Measurements from ENCODE around the gene PHYHD1. TPM values are rescaled to one million over a fixed set of nuclear protein-coding genes. Genes with fewer than 3 reads are reported as not detected.
A peak's percentile ranks its signal among the peaks of the same experiment; 100 is the strongest.

PHYHD1 gene
- total and polyA plus RNA-seq, 2 of the 13 experiments (the other 11 are each of a cell fraction or from before 2014, with no cell fraction given) = 10.6 to 25.3 TPM

- no peak for TF ChIP-seq BCL6 (CRISPR knock-in tag; IDR thresholded peaks at IDR 0.05)
- no peak for TF ChIP-seq SRSF4 (IDR thresholded peaks at IDR 0.05; ENCODE audit: low read depth, low read length, poor library complexity, severe bottlenecking)
- TF ChIP-seq, protein P1, sequence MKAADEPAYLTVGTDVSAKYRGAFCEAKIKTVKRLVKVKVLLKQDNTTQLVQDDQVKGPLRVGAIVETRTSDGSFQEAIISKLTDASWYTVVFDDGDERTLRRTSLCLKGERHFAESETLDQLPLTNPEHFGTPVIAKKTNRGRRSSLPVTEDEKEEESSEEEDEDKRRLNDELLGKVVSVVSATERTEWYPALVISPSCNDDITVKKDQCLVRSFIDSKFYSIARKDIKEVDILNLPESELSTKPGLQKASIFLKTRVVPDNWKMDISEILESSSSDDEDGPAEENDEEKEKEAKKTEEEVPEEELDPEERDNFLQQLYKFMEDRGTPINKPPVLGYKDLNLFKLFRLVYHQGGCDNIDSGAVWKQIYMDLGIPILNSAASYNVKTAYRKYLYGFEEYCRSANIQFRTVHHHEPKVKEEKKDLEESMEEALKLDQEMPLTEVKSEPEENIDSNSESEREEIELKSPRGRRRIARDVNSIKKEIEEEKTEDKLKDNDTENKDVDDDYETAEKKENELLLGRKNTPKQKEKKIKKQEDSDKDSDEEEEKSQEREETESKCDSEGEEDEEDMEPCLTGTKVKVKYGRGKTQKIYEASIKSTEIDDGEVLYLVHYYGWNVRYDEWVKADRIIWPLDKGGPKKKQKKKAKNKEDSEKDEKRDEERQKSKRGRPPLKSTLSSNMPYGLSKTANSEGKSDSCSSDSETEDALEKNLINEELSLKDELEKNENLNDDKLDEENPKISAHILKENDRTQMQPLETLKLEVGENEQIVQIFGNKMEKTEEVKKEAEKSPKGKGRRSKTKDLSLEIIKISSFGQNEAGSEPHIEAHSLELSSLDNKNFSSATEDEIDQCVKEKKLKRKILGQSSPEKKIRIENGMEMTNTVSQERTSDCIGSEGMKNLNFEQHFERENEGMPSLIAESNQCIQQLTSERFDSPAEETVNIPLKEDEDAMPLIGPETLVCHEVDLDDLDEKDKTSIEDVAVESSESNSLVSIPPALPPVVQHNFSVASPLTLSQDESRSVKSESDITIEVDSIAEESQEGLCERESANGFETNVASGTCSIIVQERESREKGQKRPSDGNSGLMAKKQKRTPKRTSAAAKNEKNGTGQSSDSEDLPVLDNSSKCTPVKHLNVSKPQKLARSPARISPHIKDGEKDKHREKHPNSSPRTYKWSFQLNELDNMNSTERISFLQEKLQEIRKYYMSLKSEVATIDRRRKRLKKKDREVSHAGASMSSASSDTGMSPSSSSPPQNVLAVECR (CRISPR knock-in tag; IDR thresholded peaks at IDR 0.05; ENCODE audit: borderline replicate concordance) = no peak
- TF ChIP-seq ZNF761 (CRISPR knock-in tag; conservative IDR thresholded peaks at IDR 0.05) = no peak
- TF ChIP-seq, protein P2, sequence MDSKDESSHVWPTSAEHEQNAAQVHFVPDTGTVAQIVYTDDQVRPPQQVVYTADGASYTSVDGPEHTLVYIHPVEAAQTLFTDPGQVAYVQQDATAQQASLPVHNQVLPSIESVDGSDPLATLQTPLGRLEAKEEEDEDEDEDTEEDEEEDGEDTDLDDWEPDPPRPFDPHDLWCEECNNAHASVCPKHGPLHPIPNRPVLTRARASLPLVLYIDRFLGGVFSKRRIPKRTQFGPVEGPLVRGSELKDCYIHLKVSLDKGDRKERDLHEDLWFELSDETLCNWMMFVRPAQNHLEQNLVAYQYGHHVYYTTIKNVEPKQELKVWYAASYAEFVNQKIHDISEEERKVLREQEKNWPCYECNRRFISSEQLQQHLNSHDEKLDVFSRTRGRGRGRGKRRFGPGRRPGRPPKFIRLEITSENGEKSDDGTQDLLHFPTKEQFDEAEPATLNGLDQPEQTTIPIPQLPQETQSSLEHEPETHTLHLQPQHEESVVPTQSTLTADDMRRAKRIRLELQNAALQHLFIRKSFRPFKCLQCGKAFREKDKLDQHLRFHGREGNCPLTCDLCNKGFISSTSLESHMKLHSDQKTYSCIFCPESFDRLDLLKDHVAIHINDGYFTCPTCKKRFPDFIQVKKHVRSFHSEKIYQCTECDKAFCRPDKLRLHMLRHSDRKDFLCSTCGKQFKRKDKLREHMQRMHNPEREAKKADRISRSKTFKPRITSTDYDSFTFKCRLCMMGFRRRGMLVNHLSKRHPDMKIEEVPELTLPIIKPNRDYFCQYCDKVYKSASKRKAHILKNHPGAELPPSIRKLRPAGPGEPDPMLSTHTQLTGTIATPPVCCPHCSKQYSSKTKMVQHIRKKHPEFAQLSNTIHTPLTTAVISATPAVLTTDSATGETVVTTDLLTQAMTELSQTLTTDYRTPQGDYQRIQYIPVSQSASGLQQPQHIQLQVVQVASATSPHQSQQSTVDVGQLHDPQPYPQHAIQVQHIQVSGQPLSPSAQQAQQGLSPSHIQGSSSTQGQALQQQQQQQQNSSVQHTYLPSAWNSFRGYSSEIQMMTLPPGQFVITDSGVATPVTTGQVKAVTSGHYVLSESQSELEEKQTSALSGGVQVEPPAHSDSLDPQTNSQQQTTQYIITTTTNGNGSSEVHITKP (CRISPR knock-in tag; IDR thresholded peaks at IDR 0.05; ENCODE audit: low read depth) = no peak
- TF ChIP-seq BRD4 (CRISPR knock-in tag; IDR thresholded peaks at IDR 0.05) = no peak
- no peak for TF ChIP-seq ZMYM2 (CRISPR knock-in tag; IDR thresholded peaks at IDR 0.05)
- TF ChIP-seq PLRG1 (conservative IDR thresholded peaks at IDR 0.05) = no peak
- TF ChIP-seq ZNF333 (CRISPR knock-in tag; IDR thresholded peaks at IDR 0.05; ENCODE audit: borderline replicate concordance) = no peak
- TF ChIP-seq, protein P3, sequence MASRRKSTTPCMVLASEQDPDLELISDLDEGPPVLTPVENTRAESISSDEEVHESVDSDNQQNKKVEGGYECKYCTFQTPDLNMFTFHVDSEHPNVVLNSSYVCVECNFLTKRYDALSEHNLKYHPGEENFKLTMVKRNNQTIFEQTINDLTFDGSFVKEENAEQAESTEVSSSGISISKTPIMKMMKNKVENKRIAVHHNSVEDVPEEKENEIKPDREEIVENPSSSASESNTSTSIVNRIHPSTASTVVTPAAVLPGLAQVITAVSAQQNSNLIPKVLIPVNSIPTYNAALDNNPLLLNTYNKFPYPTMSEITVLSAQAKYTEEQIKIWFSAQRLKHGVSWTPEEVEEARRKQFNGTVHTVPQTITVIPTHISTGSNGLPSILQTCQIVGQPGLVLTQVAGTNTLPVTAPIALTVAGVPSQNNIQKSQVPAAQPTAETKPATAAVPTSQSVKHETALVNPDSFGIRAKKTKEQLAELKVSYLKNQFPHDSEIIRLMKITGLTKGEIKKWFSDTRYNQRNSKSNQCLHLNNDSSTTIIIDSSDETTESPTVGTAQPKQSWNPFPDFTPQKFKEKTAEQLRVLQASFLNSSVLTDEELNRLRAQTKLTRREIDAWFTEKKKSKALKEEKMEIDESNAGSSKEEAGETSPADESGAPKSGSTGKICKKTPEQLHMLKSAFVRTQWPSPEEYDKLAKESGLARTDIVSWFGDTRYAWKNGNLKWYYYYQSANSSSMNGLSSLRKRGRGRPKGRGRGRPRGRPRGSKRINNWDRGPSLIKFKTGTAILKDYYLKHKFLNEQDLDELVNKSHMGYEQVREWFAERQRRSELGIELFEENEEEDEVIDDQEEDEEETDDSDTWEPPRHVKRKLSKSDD (CRISPR knock-in tag; IDR thresholded peaks at IDR 0.05; ENCODE audit: low read depth) = no peak
- TF ChIP-seq, protein P4, sequence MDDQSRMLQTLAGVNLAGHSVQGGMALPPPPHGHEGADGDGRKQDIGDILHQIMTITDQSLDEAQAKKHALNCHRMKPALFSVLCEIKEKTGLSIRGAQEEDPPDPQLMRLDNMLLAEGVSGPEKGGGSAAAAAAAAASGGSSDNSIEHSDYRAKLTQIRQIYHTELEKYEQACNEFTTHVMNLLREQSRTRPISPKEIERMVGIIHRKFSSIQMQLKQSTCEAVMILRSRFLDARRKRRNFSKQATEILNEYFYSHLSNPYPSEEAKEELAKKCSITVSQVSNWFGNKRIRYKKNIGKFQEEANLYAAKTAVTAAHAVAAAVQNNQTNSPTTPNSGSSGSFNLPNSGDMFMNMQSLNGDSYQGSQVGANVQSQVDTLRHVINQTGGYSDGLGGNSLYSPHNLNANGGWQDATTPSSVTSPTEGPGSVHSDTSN (CRISPR knock-in tag; IDR thresholded peaks at IDR 0.05; ENCODE audit: borderline replicate concordance) = no peak
- TF ChIP-seq ZNF549 (CRISPR knock-in tag; IDR thresholded peaks at IDR 0.05) = no peak
- TF ChIP-seq HOXA3 (CRISPR knock-in tag; IDR thresholded peaks at IDR 0.05) = 0 out of 2 replicates have a peak, but pooled peaks have one; percentile 21
- no peak for TF ChIP-seq SP2 (CRISPR knock-in tag; IDR thresholded peaks at IDR 0.05)
- TF ChIP-seq, protein P5, sequence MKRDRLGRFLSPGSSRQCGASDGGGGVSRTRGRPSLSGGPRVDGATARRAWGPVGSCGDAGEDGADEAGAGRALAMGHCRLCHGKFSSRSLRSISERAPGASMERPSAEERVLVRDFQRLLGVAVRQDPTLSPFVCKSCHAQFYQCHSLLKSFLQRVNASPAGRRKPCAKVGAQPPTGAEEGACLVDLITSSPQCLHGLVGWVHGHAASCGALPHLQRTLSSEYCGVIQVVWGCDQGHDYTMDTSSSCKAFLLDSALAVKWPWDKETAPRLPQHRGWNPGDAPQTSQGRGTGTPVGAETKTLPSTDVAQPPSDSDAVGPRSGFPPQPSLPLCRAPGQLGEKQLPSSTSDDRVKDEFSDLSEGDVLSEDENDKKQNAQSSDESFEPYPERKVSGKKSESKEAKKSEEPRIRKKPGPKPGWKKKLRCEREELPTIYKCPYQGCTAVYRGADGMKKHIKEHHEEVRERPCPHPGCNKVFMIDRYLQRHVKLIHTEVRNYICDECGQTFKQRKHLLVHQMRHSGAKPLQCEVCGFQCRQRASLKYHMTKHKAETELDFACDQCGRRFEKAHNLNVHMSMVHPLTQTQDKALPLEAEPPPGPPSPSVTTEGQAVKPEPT (CRISPR knock-in tag; IDR thresholded peaks at IDR 0.05; ENCODE audit: low read depth) = no peak
These were observed 7.1 kb downstream of the PHYHD1 start (continued) for GRCh38 chr9:128927731-128928411.
